Stimulated activated CD8-positive, alpha-beta memory T cell treated with anti-CD3 and anti-CD28 coated beads, Interleukin-2, amount 100 ng/mL, for 1 hour (primary cell): ENCODE measurements around the gene RNASET2.
"Not testable (repeated sequence)": the region's sequence is repeated elsewhere in the genome, so short reads cannot be mapped to it uniquely, and the experiment has no call there.

ENCODE experiments used
- DNase-seq, 2 donors: peaks; one replicate each; pipeline ENCODE4 v3.0.0-alpha.2; 2020; ENCODE audit warnings: low read depth in 2 of 2

The RNASET2 gene

DNA sequence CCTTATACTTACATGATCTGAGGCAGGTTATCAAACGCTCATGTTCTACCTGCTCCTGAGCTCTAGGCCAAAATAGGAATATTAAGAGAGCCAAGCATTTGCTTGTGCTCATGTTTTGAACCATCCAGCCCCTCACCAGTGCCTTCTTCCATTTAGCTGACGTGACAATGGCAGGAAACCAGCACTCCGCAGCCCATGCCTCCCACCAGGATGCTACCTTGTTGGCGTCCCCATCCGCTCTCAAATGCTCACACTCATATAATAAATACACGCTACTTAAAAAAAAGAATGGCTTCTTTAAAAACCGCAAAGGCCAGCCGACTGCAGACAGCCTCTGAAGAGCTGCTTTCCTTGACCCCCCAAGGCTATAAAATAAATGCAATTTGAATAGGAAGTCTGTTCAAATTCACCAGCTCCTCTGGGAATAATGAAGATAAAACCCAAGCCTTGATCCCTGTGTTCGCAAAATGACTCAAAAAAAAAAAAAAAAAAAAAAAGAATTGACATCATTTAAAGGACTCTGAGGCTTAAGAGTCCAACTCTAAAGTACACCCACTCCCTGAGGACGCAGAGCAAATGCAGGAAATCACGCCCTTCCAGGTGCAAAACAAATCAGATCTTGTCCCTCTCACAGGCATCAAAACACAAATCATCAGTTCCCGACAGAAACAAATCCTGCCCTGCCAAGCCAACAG is 29.0 kb downstream of the RNASET2 start:
- DNase-seq: no peak

DNA sequence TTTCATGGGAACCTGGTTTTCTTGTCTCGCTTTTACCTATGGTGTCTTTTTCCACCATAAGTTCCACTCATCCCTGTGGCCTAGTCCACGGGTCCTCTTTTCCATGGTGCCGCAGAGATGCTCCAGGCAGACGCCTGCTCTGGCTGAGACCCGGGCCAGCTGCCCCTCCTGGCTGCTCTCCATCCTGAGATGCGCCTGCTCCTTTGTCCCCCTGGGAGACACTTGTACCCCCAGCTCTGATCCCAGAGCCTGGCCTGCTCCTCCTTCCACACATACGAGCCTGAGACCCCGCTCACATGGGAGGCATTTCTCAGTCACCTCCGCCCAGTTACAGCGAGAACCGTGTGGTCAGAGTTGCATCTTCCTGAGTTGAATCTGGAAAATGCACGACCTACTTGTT is 29.6 kb downstream of the RNASET2 start:
- no peak for DNase-seq

DNA sequence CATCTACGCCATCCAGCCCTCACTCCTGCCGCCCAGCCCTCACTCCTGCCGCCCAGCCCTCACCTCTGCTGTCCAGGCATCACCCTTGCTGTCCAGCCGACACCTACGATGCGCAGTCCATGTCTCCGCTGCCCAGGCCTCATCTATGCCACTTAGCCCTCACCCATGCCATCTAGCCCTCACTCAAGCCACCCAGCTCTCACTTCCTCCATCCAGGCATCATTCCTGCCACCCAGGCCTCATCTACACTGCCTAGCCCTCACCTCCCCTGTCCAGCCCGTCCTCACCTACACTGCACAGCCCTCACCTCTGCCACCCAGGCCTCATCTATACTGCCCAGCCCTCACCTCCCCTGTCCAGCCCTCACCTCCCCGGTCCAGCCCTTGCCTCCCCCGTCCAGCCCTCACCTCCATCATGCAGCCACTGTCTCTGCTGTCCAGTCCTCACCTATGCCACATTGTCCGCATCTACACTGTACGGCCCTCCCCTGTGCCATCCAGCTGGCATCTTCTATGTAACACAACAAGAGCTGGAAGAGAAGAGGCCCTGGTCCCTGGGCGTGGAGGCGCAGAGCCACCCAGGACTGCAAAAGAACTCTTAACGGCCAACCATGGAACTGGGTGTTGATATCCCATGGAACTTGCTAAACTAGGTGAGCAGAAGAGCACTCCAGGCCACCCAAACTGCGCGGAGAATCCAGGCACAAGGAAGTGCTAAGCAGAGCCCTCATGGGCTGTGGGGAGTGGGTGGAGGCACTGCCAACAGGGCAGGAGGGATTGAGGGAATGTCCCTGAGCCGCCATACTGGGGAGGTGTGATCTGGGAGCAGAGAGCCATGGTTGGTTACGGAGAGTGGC is 31.0 kb downstream of the RNASET2 start:
- no peak for DNase-seq

DNA sequence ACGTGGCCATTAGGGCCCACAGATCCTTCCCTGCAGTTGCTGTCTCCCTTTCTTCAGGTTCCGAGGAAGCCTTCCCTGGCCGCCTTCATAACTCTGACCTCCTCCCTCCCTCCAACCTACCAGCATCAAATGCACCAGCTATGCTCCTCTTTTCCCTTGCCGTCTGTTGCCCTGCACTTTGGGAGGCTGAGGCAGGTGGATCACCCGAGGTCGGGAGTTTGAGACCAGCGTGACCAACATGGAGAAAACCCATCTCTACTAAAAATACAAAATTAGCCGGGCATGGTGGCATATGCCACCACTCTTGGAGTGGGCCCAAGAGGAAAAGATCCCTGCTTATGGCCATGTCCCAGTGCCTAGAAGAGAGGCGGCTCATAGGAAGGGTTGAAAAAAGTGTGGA is 31.8 kb downstream of the RNASET2 start:
- no peak for DNase-seq

DNA sequence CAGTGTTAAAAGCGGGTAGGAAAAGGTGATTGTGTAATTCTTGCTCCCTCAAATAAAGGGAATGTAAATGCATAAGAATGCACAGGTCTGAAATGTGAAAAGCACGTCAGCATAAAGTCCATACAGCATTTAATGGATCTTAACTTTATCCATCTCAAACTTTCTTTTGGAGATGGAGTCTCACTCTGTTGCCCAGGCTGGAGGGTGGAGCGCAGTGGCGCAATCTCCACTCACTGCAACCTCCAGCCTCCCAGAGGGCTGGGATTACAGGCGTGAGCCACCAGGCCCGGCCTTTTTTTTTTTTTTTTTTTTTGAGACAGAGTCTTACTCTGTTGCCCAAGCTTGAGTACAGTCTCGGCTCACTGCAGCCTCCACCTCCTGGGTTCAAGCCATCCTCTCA is 33.4 kb downstream of the RNASET2 start:
- no peak for DNase-seq

DNA sequence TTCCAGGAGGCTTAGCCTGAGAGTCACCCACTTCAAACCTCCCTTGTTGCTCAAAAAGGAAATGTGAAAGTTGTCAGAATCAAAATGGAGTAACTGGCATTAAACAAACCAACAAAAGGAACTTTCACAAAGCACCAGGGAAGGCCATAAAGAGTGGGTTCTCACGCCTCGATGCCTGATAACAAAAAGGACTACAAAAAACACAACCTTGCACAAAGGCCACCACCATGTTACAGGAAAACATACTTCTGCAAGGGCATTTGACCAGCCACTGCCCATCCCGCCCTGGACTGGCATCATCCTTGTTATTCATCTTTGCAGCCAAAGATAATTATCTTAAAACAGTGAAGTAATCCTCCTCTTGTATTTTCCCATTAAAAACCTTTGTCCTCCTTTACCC is 34.8 kb downstream of the RNASET2 start:
- no peak for DNase-seq

DNA sequence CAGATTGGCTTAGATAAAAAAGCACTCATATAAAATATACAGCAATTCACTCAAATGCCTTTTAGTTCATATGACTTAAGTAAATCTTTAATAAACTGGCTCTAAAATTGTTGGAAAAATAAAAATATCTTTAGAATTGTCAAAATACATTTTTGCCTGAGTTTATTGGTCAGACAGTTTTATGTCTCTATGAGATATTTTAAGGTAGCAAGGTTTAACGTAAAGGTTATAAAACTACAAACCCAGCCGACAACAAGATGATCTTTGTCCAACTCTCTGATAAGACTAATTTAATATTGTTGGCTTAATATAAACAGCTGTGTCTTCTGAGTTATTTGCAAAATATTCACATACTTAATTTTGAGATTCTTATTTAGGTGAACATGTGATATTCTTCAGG is 39.5 kb downstream of the RNASET2 start:
- DNase-seq: no peak

DNA sequence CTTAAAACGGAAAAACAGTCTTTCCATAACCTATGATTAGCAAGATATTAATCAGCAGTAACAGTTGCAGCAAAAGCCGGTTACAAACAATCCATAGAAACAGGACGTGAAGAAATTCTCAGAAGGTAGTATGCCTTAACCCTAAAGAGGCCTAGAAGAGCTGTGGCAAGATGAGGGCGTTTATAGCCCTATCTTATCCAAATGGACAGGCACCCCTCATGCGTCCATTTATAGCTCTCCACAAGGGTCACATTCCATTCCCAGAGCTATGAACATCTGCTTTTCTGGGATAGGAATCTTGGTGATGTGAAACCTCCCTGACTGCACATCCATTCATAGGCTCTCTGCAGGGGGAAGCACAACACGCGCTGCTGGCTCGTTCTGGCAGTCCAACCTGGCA is 40.9 kb downstream of the RNASET2 start:
- not testable (repeated sequence) for DNase-seq

DNA sequence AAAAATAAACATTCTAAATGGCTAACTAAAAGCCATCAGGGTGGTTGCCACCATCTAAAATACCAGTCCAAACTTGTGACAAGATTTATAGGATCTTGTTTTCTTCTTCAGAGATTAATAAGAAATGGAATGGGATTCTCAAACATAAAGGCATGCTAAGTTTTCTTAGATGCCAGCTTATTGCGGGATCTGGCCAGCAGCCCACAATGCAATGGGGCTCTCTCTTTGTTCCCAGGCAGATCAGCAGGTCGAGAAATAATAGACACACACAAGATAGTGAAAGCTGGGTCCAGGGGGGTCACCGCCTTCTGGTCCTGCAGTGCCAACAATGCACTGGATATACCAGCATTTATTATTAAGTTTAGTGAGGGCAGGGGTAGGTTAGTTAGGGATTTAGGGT is 41.4 kb downstream of the RNASET2 start:
- DNase-seq: not testable (repeated sequence)

DNA sequence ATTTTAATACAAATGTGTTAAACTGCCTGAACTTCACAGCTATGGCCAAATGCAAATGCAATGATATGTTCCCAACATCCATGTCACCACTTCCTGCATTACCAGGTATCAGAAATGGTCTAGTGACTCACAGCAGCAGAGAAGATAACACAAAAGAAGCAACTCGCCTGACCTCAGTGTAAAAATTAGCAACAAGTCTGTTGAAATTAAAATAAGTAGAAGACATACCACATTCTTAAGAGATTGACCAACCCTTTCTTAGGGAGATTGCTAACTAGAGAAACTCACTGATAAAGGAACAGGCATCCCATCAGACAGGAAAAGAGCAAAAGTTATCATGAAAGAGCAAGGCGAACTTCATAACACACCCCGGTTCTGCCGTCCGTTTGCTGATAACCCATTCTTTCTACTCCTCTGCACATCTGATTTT is 45.1 kb downstream of the RNASET2 start:
- no peak for DNase-seq

DNA sequence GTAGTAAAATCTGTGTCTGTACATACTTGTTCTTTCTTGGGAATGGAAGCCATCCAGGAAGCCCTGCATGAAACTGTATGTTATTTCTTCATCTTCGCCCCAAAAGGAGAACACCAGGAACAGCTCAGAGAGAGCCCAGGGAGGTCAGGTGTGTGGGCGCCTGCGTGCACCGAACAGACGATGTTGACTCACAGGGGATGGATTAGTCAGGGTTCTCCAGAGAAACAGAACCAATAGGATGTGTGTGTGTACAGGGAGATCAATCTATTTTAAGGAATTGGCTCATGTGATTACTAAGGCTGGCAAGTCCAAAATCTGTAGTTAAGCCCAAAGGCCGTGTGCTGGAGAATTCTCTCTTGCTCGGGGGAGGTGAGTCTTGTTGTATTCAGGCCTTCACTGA is 45.7 kb downstream of the RNASET2 start:
- DNase-seq: no peak

DNA sequence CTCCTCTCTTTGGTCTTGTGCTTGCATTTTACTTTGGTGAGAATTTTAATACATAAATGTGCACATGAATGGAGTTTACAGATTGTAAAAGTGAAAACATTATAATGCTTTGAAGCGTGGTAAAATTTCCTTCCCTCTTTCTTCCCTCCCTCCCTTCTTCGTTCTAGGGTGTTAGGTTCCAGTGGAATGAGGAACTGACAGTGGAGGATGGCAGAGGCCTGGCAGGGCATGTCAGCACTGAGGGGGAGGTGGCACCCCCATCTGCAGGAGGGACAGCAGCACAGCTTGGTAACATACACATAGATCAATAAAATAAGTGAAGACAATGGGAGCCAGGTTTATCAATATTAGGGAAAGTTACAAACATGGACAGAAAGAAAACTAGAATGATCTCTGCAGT is 47.5 kb downstream of the RNASET2 start:
- no peak for DNase-seq

DNA sequence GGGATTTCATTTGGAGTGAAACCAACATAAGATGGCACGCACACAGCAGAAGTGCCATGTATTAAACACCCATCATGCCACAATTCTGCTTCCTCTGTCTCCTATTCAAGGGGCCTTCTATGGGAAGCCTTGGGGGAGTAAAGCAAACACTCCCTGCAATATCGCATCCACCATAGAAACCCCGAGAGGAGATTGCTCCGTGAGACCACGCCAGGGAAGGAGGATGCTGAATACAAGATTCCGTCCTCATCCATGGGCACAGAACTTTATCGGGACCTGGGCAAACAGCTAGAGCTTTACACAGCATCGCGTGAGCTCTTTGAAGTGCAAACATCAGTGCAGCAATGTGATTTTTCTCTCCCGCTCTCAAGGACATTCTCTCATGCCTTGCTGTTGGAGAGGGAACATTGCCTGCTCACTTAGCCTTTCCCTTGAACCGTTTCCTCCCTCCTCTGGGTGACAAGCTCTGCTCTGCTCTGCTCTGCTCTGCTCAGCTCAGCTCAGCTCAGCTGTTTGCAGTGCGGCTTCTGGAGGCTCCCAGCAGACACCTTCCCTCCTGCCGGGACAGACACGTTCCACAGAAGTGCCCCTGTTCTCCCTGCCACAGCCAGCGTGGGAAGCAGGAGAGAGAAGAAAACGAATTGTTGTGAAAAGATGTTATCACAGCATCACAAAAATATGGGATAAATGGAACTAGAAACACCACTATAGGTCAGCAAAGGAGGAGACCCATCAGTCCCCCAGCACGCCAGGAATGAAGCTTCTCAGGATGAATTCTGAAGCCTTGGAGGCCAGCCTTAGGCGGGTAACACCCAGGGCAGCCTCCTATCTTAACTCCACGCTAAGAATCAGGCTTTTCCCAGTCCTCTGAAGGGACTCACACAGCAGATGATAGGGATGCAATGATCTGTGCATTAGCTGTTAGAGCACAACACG is 48.2 kb downstream of the RNASET2 start:
- no peak for DNase-seq

DNA sequence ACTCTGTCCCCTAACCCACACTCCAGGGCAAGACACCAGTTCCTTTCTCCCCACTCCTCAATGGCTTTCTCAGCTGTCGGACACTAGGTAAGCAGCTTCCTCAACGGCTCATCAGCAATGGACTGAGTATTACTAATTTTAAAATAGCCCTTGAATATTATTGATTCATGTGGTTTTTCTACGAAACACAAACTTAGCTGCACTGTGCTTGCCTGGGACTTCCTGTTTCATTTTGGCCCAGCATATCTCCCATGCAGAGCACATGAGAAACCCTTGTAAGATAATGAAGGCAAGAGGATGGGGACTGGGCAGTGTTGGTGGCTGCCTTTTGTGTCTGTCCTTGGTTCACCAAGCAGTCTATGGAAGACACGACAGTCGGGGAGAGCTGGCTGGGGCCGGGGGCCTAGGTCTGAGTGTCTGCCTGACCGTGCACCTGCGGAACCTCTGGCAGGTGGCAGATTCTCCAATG is 48.9 kb downstream of the RNASET2 start:
- DNase-seq: no peak

DNA sequence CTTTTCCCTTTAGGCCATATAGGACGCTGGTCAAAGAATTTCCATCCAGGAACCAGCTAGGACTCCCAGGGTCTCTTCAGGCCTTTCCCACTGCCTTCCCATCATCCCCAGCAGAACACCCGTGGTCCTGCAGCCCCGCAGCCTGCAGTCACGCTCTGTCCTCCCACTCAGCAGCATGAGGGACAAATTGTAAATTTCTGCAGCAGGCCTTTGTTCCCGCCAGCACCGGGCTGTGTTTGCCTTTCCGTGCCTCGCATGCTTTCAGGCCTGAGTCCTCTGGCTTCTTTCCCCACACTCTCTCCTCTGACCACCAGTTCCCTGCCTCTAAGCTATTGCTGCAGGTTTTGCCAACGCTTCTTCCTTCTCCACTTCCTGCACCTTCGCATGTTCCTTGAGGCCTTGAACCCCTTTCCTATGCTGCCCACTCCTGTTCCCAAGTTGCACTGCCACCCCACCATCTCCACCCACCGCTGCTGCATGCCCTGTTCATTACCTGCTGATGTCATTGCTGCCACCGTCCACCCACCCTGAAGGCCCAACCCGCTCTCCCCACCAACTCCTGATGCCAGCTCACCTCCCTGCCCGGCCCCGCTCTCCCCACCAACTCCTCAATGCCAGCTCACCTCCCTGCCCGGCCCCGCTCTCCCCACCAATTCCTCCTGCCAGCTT is 49.8 kb downstream of the RNASET2 start:
- DNase-seq: no peak

DNA sequence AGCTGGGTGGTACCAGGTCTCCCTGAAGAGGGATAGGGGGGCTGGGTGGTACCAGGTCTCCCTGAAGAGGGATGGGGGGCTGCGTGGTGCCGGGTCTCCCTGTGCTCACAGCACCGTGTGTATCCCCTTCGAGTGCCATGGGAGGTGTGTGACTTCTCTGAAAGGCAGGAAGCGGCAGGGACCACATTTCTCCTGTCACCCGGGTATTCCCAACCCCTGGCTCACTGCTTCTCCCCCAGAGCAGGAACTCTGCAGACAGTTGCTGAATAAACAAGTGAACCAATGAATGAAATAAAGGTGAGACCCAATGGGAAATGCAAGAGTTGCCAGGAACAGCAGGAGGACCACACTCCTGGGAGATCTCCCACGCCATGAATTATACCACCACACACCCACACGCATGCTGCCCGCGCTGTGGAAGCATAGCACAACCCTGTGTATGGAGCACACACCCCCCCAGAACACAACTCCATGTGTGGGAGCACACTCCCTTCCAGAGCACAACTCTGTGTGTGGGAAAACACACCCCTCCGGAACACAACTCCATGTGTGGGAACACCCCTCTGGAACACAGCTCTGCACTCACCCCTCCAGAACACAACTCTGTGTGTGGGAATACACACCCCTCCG is 50.7 kb downstream of the RNASET2 start:
- no peak for DNase-seq

DNA sequence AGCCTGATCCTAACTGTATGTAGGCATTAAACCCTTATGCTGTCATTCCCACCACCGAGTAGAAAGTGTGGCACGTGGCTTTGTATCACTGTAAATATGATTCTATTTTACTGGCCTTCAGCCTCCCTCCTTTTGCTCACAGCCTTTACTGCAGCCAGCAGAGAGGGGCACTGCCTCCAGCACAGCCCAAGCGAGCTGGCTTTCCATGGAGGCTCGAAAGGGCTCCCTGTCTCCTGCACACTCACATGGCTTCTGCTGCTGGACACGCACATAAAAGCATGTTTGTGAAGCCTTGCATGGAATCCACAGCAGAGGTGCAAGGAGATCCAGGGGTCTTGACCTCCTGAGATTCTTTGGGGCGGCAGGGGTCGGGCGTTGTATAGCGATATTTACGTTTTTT is 51.3 kb downstream of the RNASET2 start:
- DNase-seq: no peak

DNA sequence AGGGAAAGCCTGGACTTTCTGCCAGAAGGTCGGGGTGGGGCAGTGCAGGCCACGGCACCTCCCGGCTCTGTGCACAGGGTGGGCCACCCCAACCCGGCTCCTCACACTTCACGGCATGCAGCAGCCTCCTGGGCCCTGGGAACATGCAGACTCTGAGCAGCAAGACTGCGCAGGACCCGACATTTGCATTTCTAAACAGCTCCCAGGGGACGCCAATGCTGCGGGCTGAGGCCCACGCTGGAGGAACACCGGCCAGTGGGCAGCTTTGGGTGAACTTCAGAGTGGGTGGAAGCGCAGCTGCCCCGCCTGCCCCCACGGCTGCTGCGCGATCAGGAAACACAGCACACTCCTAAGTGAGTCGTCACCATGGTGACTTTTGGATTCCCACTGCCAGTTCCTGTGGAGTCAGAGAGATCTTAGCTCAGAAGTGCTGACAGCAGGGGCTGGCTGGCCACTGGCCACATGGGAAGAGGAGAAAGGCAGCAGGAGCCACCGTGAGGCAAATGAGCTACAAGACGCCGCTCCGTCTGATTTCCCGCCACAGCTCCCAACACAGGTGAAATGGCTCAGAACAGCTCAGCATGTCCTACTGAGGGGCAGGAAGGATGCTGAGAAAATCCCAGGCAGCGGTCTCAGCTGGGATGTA is 52.1 kb downstream of the RNASET2 start:
- no peak for DNase-seq

DNA sequence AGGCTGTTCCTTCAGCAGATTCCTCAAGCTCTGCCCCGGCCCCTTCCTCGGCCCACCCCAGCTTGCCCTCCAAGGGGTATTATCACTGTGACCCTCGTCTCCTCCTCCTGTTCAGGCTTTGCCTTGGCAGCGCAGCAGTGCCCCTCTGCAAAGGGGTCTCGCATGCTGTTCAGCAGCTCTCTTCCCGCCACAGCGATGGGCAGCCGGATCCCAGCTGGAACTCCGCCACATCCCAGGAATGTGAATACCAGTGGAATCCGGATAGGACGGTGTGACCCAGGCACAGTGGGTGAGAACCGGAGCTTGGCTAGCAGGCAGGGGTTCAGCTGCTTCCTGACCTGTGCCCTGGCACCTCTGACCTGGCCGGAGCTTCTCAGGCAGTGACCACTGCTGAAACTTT is 52.9 kb downstream of the RNASET2 start:
- no peak for DNase-seq

DNA sequence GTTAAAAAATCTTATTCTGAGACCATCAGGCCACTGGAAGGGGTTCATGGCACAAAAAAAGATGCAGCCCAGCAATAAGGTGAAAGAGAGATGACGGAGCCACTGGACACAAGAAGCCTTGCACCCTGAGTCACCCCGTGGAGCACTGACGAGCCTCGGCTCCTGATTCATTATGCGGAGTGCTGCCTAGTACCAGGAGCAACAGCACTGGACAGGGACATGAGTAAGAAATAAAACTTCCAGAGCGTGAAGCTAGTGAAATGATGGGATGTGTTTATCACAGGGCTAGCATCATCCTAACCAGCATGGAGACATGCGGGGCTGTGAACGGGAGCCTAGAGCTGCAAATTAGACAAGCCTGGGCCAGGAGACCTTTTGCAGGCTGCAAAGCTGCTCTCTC is 53.3 kb downstream of the RNASET2 start:
- no peak for DNase-seq
